Common myeloid progenitor, CD34-positive (primary cell): ENCODE data around the gene CEP170B.

Experiments
- CTCF ChIA-PET: fragments of 350-600 bp; sonication (Branson Sonifier 250); formaldehyde crosslinking; loops from one replicate; lab custom pipeline; 2021; ENCODE audit warnings: antibody characterized with exemption; lab: Charles Lee
- POLR2A ChIA-PET: fragments of 350-600 bp; sonication (Branson Sonifier 250); formaldehyde crosslinking; loops from one replicate; lab custom pipeline; 2021; ENCODE audit warnings: antibody characterized with exemption; lab: Charles Lee
- DNase-seq, 3 donors: peaks; one replicate each; pipeline versions ENCODE4 v3.0.0 to v3.0.0-alpha.2; 2013
- H3K27ac ChIP-seq, 2 experiments: 1 replicate in 1 of 2; 2 replicates in 1 of 2; pipeline ENCODE4 v1.7.0; 2013; ENCODE audit warnings: inconsistent platforms in 2 of 2, low read length in 2 of 2, mild to moderate bottlenecking in 2 of 2, low read depth in 1 of 2, moderate library complexity in 1 of 2; ENCODE audit not compliant: severe bottlenecking in 2 of 2, insufficient read depth in 1 of 2, poor library complexity in 1 of 2
- H3K27me3 ChIP-seq, 5 experiments: replicated peaks in 2 of 5; 1 replicate in 3 of 5; 2 replicates in 2 of 5; pipeline versions ENCODE4 v1.6.1 to v1.7.0; 2013; ENCODE audit warnings: low read length in 4 of 5, mild to moderate bottlenecking in 2 of 5, moderate library complexity in 2 of 5, inconsistent platforms in 1 of 5; ENCODE audit not compliant: insufficient read depth in 5 of 5, control insufficient read depth in 4 of 5
- H3K36me3 ChIP-seq, 4 experiments: 1 replicate in 2 of 4; 2 replicates in 2 of 4; pipeline versions ENCODE4 v1.6.1 to v1.7.0; 2013; ENCODE audit warnings: low read length in 3 of 4, control low read depth in 1 of 4, mild to moderate bottlenecking in 1 of 4; ENCODE audit not compliant: control insufficient read depth in 4 of 4, insufficient read depth in 4 of 4
- H3K4me1 ChIP-seq, 4 experiments: 1 replicate in 3 of 4; 2 replicates in 1 of 4; pipeline versions ENCODE4 v1.6.1 to v1.7.1; 2013; ENCODE audit warnings: low read length in 3 of 4, mild to moderate bottlenecking in 3 of 4, control low read depth in 1 of 4, inconsistent platforms in 1 of 4, moderate library complexity in 1 of 4; ENCODE audit not compliant: control insufficient read depth in 4 of 4, insufficient read depth in 4 of 4; ENCODE audit errors: control extremely low read depth in 1 of 4
- H3K4me3 ChIP-seq, 7 experiments: 1 replicate in 4 of 7; 2 replicates in 3 of 7; pipeline versions ENCODE4 v1.5.1 to v1.7.0; 2013; ENCODE audit warnings: mild to moderate bottlenecking in 7 of 7, low read length in 6 of 7, moderate library complexity in 6 of 7, inconsistent platforms in 2 of 7, low read depth in 2 of 7, control low read depth in 1 of 7; ENCODE audit not compliant: insufficient read depth in 4 of 7, control insufficient read depth in 1 of 7; ENCODE audit errors: extremely low read depth in 1 of 7
- H3K9me3 ChIP-seq, 5 experiments: 1 replicate in 4 of 5; 2 replicates in 1 of 5; pipeline versions ENCODE4 v1.6.1 to v1.7.1; 2013; ENCODE audit warnings: low read length in 4 of 5, mild to moderate bottlenecking in 2 of 5, inconsistent platforms in 1 of 5, low read depth in 1 of 5, moderate library complexity in 1 of 5; ENCODE audit not compliant: control insufficient read depth in 4 of 5, insufficient read depth in 2 of 5; ENCODE audit errors: control extremely low read depth in 1 of 5
- WGBS: methylation state at CpG from one replicate; pipeline ENCODE4 v1.1.5; 2013; ENCODE audit not compliant: insufficient coverage; 5-methylcytosine and 5-hydroxymethylcytosine counted together

Gene CEP170B

GRCh38 chr14:104821229-104821945 is 43.7 kb upstream of the CEP170B start:
- CTCF ChIA-PET = interaction anchor here (0.6 to 2.6 kb wide), 5 partner anchors 10 to 53 kb away, joined by 3 to 7 read pairs (median 4); no protein-coding TSS in a partner anchor
- 95% methylated on average over 18 of the region's 23 CpGs for WGBS

DNA sequence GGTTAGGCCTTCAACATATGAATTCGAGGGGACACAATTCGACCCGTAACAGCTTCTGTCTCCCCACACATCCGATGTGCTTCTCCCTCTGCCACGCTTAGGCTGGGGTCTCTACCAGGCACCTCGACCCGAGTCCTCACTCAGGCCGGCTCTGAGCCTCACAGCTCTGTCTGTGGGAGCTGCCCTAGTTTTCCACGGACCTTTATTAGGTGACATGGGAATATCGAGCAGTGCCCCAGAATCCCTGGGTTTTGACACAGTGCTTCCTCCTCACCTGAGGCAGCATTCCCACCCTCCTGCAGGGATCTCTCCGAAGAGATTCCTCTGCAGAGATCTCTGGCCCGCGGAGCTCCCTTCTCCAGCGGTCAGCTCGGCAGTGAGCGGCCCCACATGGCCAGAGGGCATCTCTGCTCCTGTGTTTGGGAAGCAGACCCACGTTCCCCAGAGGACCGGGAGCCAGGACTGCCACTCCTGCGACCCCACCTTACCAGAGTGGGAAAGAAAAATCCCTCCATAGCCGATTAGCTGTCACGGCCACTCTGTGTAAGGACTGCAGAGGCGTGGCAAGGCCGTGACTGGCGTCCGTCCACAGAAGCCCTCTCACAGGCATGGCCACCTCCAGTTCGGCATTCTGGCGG is 43.0 kb upstream of the CEP170B start:
- Histone ChIP-seq H3K4me3 (no peak overlapping the region), H3K27me3 (peaks cover 0 to 19% (median 3%) of the 10 kb centered on the region in 5 experiments), H3K36me3 (peaks cover 0 to 6% (median 1%) of the 10 kb centered on the region in 4 experiments), H3K9me3 (peaks cover 0 to 2% (median 0%) of the 10 kb centered on the region in 5 experiments), H3K4me1 (peaks cover 0 to 14% (median 12%) of the 10 kb centered on the region in 4 experiments), H3K27ac (no peak overlapping the region)
- POLR2A ChIA-PET = no interaction called here
- DNase-seq = no peak
- WGBS = 99% methylated on average over 23 of the region's 27 CpGs
- CTCF ChIA-PET = interaction anchor here (0.7 to 2.6 kb wide), 5 partner anchors 11 to 53 kb away, joined by 3 to 7 read pairs (median 4); no protein-coding TSS in a partner anchor

More at GRCh38 chr14:104821229-104821945, 43.7 kb upstream of the CEP170B start:
- no peak overlapping the region for H3K27ac ChIP-seq
- no peak overlapping the region for H3K4me3 ChIP-seq
- peaks cover 0 to 19% (median 3%) of the 10 kb centered on the region in 5 experiments for H3K27me3 ChIP-seq
- peaks cover 0 to 16% (median 15%) of the 10 kb centered on the region in 4 experiments for H3K4me1 ChIP-seq
- peaks cover 0 to 2% (median 0%) of the 10 kb centered on the region in 5 experiments for H3K9me3 ChIP-seq
- POLR2A ChIA-PET = no interaction called here
- no peak for DNase-seq
- H3K36me3 ChIP-seq = peaks cover 0 to 6% (median 1%) of the 10 kb centered on the region in 4 experiments

- ChIA-PET POLR2A (no interaction called here), CTCF (interaction anchor here (1.3 to 2.6 kb wide), 2 partner anchors 50 to 54 kb away, joined by 4 to 7 read pairs; no protein-coding TSS in a partner anchor)
- H3K9me3 ChIP-seq = peaks cover 0 to 2% (median 0%) of the 10 kb centered on the region in 5 experiments
- H3K4me3 ChIP-seq = no peak overlapping the region
- no peak overlapping the region for H3K27ac ChIP-seq
- peaks cover 0 to 23% (median 4%) of the 10 kb centered on the region in 5 experiments for H3K27me3 ChIP-seq
- H3K4me1 ChIP-seq = peaks cover 0 to 23% (median 20%) of the 10 kb centered on the region in 4 experiments
- WGBS = 92% methylated on average over 21 of the region's 22 CpGs
- DNase-seq = no peak
- H3K36me3 ChIP-seq = peaks cover 0 to 6% (median 1%) of the 10 kb centered on the region in 4 experiments
Observed at GRCh38 chr14:104822821-104823615, 42.0 kb upstream of the CEP170B start.

DNA sequence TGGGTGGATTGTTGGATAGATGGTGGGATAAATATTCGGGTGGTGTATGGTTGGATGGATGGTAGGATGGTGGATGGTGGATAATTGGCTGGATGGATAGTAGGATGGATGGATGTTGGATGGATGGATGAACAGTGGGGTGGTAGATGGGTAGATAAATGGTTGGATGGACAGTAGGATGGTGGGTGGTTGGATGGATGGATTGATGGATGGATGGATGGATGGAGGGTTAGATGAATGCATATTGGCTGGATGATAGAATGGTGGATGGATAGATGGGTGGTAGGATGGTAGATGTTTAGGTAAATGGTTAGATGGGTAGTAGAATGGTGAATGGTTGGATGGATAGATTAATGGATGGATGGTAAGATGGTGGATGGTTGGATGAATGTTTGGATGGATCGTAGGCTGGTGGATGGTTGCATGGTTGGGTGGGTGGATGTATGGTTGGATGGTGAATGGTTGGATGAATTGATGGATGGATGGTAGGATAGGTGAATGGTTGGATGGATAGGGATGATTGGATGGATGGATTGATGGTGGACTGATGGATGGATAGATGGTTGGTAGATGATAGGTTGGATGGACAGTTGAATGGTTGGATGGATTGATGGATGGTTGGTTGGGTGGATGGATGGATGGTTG is 40.6 kb upstream of the CEP170B start:
- DNase-seq = no peak
- Histone ChIP-seq H3K9me3 (peaks cover 0 to 2% (median 0%) of the 10 kb centered on the region in 5 experiments), H3K4me1 (peaks cover 0 to 23% (median 20%) of the 10 kb centered on the region in 4 experiments), H3K27me3 (peaks cover 0 to 23% (median 4%) of the 10 kb centered on the region in 5 experiments), H3K27ac (no peak overlapping the region), H3K36me3 (peaks cover 0 to 2% (median 0%) of the 10 kb centered on the region in 4 experiments), H3K4me3 (no peak overlapping the region)
- 92% methylated on average over 2 of the region's 2 CpGs for WGBS
- CTCF ChIA-PET = interaction anchor here (1.2 to 3.2 kb wide), 3 partner anchors 11 to 58 kb away, joined by 4 to 30 read pairs (median 9); no protein-coding TSS in a partner anchor
- POLR2A ChIA-PET = no interaction called here

- 0% methylated on average over 36 of the region's 54 CpGs for WGBS
- Histone ChIP-seq H3K9me3 (peaks cover 0 to 2% (median 0%) of the 10 kb centered on the region in 5 experiments), H3K36me3 (peaks cover 0 to 1% (median 0%) of the 10 kb centered on the region in 4 experiments), H3K4me1 (peaks cover 0 to 23% (median 20%) of the 10 kb centered on the region in 4 experiments), H3K4me3 (peak overlapping the region; percentile 35 to 82 (median 66)), H3K27me3 (peaks cover 0 to 23% (median 4%) of the 10 kb centered on the region in 5 experiments), H3K27ac (no peak overlapping the region)
- ChIA-PET POLR2A (interaction anchor here (0.7 kb wide), 1 partner anchor 51 kb away, joined by 3 read pairs; no protein-coding TSS in a partner anchor), CTCF (interaction anchor here (0.8 to 3.2 kb wide), 16 partner anchors 13 to 96 kb away, joined by 3 to 30 read pairs (median 4); partner anchors contain the start of gene ZBTB42)
- DNase-seq = peak; percentile 66 to 82 (median 80)
Observed at GRCh38 chr14:104826189-104826860, 38.7 kb upstream of the CEP170B start.
